NCI-H128 (cell line): ENCODE results near the gene PPM1K.

Experiments
- DNase-seq: peaks from one replicate; lab custom pipeline; 2025; ENCODE audit not compliant: unreplicated experiment; lab: John Stamatoyannopoulos, UW

The PPM1K gene

GRCh38 chr4:88277711-88278225 lies 6.6 kb downstream of the PPM1K start:
- DNase-seq, result peak; percentile 19

GRCh38 chr4:88276952-88277710 lies 7.2 kb downstream of the PPM1K start:
- no peak for DNase-seq

GRCh38 chr4:88275949-88276515 lies 8.3 kb downstream of the PPM1K start:
- no peak for DNase-seq

GRCh38 chr4:88275516-88275915 lies 8.8 kb downstream of the PPM1K start:
- no peak for DNase-seq

DNA sequence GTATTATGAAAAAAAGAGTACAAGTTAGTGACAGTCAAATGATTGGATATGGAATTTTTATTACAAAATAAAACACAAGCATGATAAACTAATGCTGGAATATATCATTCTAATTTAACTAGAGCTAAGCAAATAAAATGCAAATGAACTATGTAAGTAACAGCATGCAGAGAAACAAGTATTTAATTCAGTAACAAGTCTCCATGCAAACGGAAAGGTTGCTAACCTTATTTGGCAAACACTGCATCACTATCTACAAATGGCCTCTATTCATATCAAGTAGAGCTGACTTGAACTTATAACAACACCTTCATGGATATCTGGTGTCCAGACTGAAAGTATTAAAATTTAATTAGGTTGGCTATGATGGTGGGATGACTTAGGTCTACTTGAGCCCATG lies 15.4 kb downstream of the PPM1K start:
- no peak for DNase-seq

GRCh38 chr4:88264336-88264735 lies 20.0 kb downstream of the PPM1K start:
- no peak for DNase-seq

DNA sequence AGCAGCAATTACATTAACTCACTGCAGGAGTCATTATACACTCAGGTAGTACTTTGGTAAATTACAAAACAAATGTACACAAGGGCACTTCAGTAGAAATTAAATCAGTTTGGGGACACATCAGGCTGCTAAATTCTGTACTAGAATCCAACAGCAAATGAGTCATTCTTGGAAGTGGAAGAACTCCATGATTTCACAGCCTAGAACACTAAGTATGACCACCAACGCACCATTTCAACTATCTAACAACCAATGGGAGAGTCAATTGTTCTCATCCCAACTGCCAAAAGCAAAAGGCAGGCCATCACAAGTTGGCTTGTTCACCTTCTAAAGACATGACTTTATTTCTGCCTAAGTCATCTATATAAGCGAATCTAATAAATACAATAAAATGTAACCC lies 26.6 kb downstream of the PPM1K start:
- DNase-seq, result no peak

DNA sequence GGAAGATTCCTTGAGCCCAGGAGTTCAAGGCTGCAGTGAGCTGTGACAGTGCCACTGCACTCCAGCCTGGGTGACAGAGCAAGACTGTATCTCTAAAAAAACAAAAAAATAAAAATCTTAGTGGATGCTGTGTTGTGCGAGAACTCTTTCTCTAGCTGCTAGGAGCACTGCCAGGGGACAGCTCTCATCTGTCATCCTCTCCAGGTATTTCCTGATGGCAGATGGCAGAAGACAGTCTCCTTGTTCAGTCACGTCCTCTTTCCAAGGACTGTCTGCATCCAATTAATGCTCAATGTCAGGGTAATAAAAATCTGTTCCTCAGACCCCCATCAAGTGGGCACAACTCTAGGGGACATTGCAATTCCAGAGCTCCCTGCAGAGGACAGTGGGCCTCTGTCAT lies 29.2 kb downstream of the PPM1K start:
- DNase-seq, result no peak

DNA sequence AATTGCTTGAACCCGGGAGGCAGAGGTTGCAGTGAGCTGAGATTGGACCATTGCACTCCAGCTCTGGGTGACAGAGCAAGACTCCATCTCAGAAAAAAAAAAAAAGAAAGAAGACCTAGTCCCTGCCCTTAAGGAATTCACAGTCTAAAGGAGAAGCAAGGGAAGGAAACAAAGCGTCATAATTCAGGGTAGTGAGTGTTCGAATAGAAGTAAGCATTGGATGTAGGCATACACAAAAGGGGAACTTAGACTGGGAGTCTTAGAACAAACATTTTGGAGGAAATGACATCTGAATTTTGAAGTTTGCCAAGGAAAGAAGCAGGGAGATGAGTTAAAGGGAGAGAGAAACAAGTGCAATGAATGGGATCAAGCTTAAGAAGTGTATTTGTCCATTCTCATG lies 32.4 kb downstream of the PPM1K start:
- DNase-seq, result no peak

GRCh38 chr4:88247148-88247547 lies 37.2 kb downstream of the PPM1K start:
- DNase-seq, result no peak

DNA sequence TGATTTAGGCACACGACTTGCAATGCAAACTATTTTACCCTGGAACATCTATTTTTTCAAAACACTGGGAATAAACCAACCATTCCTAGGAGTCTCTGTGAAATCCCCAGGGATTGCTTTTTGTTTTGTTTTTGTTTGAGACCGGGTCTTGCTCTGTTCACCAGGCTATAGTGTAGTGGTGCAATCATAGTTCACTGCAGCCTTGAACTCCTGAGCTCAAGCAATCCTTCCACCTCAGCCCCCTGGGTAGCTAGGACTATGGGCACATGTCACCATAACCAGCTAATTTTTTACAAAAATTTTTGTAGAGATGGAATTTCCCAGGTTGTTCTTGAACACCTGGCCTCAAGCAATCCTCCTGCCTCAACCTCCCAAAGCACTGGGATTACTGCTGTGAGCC lies 37.8 kb downstream of the PPM1K start:
- no peak for DNase-seq

DNA sequence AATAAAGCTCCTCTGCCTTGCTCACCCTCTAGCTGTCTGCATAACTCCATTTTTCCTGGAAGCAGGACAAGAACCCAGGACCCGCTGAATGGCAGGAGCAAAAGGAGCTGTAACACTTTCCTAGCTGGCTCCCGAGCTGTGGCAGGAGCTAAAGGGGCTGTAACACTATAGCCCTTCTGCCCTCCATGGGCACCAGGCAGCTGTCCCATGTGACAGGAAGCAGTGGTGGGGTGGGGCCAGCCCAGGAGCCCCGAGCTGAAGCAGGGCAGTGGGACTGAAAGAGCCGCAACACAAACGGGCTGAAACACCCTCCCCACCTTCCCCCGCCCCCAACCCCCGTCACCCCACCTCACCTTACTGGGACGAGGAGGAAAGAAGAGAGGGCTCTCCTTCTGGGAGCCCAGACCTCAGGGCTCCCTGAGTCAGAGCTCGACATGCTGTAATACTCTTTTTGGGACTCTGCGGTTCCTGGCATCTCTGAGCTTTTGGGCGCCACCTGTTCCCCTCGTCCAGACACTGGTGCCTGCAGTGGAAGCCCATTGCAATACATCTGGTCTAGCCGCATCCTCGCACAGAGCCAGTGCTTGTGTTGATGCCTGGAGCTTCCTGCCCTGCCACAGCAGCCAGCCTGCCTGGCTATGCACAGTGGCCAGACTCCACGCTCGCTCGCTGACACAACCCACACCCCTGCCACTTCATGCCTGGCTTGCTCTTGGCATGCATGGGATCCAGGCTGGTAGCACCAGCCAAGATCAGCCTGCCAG lies 39.4 kb downstream of the PPM1K start:
- no peak for DNase-seq

DNA sequence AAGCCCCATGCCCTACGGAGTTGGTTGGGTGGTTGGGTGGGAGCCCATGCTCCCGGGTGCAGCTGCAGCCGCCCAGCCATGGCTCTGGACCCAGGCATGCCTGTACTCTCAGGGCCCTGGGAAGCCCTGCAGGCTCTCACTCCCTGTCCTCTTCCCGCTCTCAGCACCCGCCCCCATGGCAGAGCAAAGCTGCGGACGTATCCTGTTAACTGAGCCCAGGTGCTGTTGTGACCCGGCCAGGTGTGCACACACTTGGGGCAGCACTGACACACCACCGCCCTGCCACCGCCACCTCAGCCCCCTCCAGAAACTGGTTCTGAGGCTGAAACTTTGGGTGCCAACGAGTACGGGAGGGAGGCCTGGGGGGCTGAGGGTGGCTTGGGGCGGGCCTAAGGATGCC lies 40.3 kb downstream of the PPM1K start:
- DNase-seq, result no peak

GRCh38 chr4:88242144-88242543 lies 42.2 kb downstream of the PPM1K start:
- no peak for DNase-seq

DNA sequence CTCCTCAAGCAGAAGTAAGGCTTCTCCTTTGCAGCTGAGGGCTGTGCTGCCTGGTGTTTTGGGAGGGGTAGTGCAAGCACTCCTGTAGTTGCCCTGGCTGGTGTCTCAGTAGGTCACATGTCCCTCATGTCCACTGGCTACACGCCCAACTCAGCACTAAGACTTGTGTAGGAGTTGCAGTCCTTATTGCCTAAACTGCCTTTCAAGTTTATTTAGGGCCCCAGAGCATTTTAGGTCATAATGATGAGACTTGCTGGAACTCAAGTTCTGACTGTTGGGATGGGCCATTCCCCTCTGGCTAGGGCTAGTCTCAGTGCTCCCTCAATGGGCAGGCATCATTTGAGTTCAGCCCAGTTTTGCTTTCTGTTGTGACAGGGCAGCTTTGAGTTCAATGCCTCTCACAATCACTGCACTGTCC lies 44.1 kb downstream of the PPM1K start:
- no peak for DNase-seq

DNA sequence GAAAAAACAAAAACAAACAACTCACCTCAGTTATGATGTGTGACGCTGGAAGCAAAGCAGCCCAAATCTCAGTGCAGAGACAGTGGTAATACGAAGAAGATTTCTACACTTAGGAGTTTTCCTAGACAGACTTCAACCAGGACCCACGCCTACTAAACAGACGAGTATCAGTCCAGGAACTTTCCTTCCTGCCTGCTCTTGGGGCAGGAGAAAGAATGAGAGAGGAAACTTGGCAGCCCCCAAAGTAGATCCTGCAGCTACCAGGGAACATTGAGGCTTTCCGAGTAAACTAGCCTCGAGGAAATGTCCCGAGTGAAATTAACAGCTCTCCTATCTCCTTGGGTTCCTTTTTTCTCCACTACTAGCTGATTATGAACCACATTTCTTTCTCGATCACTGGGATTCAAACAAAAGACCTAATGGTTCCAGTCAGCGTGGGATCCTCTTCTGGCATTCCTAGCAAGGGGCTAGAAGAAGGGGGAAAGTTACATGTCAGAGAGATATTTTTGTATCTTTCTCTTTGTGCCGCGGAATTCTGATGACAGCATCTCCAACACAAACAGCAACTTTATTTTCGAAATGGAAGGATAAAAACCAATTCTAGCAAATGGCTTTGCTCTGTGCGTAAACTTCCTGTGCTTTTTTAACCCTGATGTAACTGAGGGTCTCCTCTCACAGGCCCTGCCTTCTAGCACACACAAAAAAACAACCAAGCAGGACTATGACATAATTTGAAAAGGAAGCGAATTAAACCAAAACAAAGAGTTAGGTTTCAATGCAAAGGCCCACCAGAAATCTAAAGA lies 53.2 kb downstream of the PPM1K start:
- DNase-seq, result no peak

GRCh38 chr4:88230461-88230891 lies 53.9 kb downstream of the PPM1K start:
- no peak for DNase-seq

GRCh38 chr4:88227734-88228133 lies 56.6 kb downstream of the PPM1K start:
- no peak for DNase-seq

- no peak for DNase-seq
These were observed 58.2 kb downstream of the PPM1K start for GRCh38 chr4:88226143-88226542.

DNA sequence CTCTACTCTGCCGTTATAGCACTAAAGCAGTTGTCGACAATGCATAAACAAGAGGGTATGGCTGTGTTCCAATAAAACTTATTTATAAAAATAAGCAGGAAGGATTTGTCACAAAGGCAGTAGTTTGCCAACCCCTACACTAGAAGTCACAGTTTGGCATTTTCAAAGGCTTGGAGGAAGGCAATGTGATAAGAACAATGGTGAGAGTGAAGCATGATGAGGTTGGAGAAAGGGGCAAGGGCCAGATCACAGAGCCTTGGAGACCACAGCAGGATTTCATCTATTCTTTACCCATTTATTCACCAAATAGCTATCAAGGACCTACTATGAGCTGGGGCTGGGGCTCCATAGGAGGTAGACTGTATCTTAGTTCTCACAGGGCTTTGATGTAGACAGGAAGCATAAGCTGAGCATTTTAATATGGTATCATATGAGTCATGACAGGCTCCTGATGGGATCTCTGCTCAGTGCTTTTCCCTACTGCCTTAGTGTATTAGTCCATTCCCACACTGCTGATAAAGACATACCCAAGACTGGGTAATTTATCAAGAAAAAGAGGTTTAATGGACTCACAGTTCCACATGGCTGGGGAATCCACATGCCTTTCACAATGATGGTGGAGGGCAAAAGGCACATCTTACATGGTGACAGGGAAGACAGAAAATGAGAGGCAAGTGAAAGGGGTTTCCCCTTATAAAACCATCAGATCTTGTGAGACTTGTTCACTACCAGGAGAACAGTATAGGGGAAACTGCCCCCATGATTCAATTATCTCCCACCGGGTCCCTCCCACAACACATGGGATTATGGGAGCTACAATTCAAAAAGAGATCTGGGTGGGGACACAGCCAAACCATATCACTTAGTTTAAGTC lies 58.9 kb downstream of the PPM1K start:
- no peak for DNase-seq
